Mucosa of rectum (tissue), 2 donors: Measurements from ENCODE around the gene TPRN.

Source experiments
- H3K27ac ChIP-seq, 2 donors: one replicate each; pipeline ENCODE4 v1.7.0; 2013; ENCODE audit warnings: inconsistent platforms in 2 of 2, low read depth in 2 of 2, low read length in 2 of 2
- H3K27me3 ChIP-seq, 2 donors: one replicate each; pipeline ENCODE4 v1.7.0; 2013; ENCODE audit warnings: low read length in 2 of 2; ENCODE audit not compliant: control insufficient read depth in 2 of 2, insufficient read depth in 2 of 2
- H3K36me3 ChIP-seq, 2 donors: one replicate each; pipeline ENCODE4 v1.7.0; 2013; ENCODE audit warnings: low read length in 2 of 2; ENCODE audit not compliant: control insufficient read depth in 2 of 2, insufficient read depth in 2 of 2
- H3K4me1 ChIP-seq, 2 donors: one replicate each; pipeline ENCODE4 v1.7.0; 2013; ENCODE audit warnings: low read length in 2 of 2, mild to moderate bottlenecking in 1 of 2; ENCODE audit not compliant: control insufficient read depth in 2 of 2, insufficient read depth in 2 of 2
- H3K4me3 ChIP-seq, 2 donors: one replicate each; pipeline ENCODE4 v1.7.0; 2013; ENCODE audit warnings: low read length in 2 of 2
- H3K9ac ChIP-seq, 2 donors: one replicate each; pipeline ENCODE4 v1.7.0; 2013; ENCODE audit warnings: low read length in 2 of 2, low read depth in 1 of 2, mild to moderate bottlenecking in 1 of 2
- H3K9me3 ChIP-seq, 2 donors: one replicate each; pipeline ENCODE4 v1.7.0; 2013; ENCODE audit warnings: low read length in 2 of 2; ENCODE audit not compliant: control insufficient read depth in 2 of 2
- donor health status: healthy.
- donor health status: Normal muscosa, but diverticular disease.

Gene TPRN

GRCh38 chr9:137163805-137164204 is 36.7 kb downstream of the TPRN start:
- no peaks in the 10 kb centered on the region for H3K36me3 ChIP-seq
- H3K9me3 ChIP-seq = no peaks in the 10 kb centered on the region
- H3K4me1 ChIP-seq = peaks cover 8 to 17% of the 10 kb centered on the region in 2 donors
- no peak overlapping the region for H3K27ac ChIP-seq
- H3K9ac ChIP-seq = no peak overlapping the region
- H3K27me3 ChIP-seq = peaks cover 31 to 42% of the 10 kb centered on the region in 2 donors
- H3K4me3 ChIP-seq = no peak overlapping the region

DNA sequence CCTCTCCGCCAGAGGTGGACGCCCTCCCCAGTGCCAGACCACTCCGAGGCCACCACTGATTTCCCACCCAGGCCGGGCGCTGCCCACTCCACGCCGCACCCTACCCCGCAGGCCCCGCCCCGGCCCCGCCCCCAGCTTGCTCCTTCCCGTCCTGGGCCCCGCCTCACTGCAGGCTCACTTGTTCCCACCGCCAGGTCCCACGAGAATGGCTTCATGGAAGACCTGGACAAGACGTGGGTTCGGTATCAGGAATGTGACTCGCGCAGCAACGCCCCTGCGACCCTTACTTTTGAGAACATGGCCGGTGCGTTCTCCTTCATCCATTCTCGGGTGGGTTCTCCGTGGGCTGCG is 37.2 kb downstream of the TPRN start:
- H3K9ac ChIP-seq = no peak overlapping the region
- H3K4me1 ChIP-seq = peaks cover 6 to 14% of the 10 kb centered on the region in 2 donors
- H3K27me3 ChIP-seq = peaks cover 33 to 44% of the 10 kb centered on the region in 2 donors
- no peak overlapping the region for H3K27ac ChIP-seq
- H3K4me3 ChIP-seq = peak overlapping the region in 1 of 2 donors; percentile 35
- H3K9me3 ChIP-seq = no peaks in the 10 kb centered on the region
- no peaks in the 10 kb centered on the region for H3K36me3 ChIP-seq

DNA sequence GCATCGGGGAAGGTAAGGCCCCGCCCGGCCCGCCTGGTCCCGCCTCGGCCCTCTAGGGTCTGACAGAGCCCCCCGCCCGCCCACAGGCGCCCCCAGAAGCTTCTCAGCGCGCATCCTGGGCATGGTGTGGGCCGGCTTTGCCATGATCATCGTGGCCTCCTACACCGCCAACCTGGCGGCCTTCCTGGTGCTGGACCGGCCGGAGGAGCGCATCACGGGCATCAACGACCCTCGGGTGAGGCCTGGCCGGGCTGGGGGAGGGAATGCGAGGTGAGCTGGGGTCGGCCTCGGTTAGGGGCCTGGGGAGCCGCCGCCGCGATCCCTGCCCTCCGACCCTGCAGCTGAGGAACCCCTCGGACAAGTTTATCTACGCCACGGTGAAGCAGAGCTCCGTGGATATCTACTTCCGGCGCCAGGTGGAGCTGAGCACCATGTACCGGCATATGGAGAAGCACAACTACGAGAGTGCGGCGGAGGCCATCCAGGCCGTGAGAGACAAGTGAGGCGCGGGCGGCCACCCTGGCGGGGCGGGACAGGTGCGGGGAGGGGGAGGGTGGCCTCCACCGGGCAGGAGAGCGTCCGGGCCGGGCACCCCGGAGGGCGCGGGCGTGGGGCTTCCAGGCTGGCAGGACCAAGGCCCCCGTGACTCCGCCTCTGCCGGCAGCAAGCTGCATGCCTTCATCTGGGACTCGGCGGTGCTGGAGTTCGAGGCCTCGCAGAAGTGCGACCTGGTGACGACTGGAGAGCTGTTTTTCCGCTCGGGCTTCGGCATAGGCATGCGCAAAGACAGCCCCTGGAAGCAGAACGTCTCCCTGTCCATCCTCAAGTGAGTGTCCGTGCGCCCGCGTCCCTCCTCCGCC is 37.8 kb downstream of the TPRN start:
- no peak overlapping the region for H3K27ac ChIP-seq
- H3K4me3 ChIP-seq = peak overlapping the region in 1 of 2 donors; percentile 35
- H3K9ac ChIP-seq = no peak overlapping the region
- peaks cover 2 to 10% of the 10 kb centered on the region in 2 donors for H3K4me1 ChIP-seq
- H3K9me3 ChIP-seq = no peaks in the 10 kb centered on the region
- H3K36me3 ChIP-seq = no peaks in the 10 kb centered on the region
- peaks cover 37 to 45% of the 10 kb centered on the region in 2 donors for H3K27me3 ChIP-seq

- Histone ChIP-seq H3K36me3 (no peaks in the 10 kb centered on the region), H3K4me3 (no peak overlapping the region), H3K27me3 (peaks cover 41 to 48% of the 10 kb centered on the region in 2 donors), H3K27ac (no peak overlapping the region), H3K9ac (no peak overlapping the region), H3K9me3 (no peaks in the 10 kb centered on the region), H3K4me1 (peaks cover 2 to 10% of the 10 kb centered on the region in 2 donors)
Measured at GRCh38 chr9:137161558-137162486, 38.7 kb downstream of the TPRN start.

GRCh38 chr9:137160716-137161557 is 39.6 kb downstream of the TPRN start:
- no peak overlapping the region for H3K27ac ChIP-seq
- H3K9me3 ChIP-seq = no peaks in the 10 kb centered on the region
- no peak overlapping the region for H3K9ac ChIP-seq
- H3K4me1 ChIP-seq = peaks cover 6 to 9% of the 10 kb centered on the region in 2 donors
- H3K36me3 ChIP-seq = no peaks in the 10 kb centered on the region
- H3K27me3 ChIP-seq = peaks cover 38 to 39% of the 10 kb centered on the region in 2 donors
- H3K4me3 ChIP-seq = no peak overlapping the region

DNA sequence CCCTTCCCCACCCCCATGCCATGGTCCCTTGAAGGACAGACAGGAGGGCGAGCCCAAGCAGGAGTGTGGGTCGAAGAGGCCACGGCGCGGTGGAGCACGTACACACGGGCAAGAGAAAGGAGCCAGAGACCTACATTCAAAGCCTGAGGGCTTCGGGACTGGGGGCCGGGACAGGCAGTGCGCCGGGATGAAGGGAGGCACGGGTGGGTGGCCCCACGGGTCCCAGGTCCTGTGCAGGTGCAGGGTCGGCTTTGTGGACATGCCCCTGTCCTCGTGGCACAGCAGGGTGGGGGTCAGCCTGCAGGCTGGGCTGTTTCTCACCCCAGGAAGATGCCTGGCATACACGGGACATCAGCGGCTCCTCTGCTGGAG is 40.5 kb downstream of the TPRN start:
- no peak overlapping the region for H3K4me3 ChIP-seq
- H3K9ac ChIP-seq = no peak overlapping the region
- no peaks in the 10 kb centered on the region for H3K9me3 ChIP-seq
- peaks cover 6 to 9% of the 10 kb centered on the region in 2 donors for H3K4me1 ChIP-seq
- H3K36me3 ChIP-seq = no peaks in the 10 kb centered on the region
- H3K27ac ChIP-seq = no peak overlapping the region
- H3K27me3 ChIP-seq = peaks cover 40 to 44% of the 10 kb centered on the region in 2 donors

DNA sequence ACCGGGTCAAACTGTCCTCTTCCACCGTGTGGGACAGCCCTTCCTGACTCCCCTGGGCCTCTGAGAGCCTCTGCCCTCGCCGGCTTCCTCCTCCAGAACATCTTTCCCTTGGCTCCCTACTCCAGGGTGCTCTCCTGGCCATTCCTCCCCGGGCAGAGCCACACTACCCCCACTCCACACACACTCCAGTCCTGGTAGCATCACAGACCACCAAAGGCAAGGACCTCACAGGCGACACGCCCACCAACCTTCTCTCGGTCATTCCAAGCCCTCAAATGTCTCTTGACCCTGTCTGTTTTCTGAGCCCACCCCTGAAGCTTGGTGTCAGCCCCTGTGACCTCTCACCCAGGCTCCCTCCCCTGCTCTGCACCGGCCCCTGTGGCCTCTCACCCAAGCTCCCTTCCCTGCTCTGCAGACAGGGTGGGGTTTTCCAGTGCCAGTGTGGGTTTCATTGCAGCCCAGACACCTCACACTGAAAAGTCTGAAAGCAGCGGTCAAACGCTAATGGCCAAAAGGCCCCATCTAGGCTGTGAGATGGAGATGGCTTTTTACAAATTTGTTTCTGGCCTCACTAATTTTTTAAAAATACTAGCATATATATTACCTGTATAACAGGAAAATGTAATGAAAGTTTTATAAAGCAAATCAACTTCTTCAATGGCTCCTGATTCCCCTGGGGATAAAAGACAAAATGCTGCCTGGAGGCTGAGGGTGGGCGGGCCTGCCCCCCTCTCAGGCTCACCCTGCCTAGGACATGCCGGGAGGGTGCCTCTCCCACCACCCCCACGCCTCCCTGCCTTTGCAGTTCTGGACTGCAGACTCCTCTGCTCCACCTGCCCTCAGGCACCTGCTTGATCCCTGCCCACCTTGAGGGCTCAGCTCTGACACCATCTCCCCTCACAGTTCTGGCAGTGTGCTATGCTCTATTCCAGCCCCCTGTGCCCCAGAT is 41.2 kb downstream of the TPRN start:
- Histone ChIP-seq H3K4me3 (no peak overlapping the region), H3K27ac (no peak overlapping the region), H3K9me3 (no peaks in the 10 kb centered on the region), H3K9ac (no peak overlapping the region), H3K27me3 (peaks cover 40 to 45% of the 10 kb centered on the region in 2 donors), H3K36me3 (no peaks in the 10 kb centered on the region), H3K4me1 (peaks cover 6 to 9% of the 10 kb centered on the region in 2 donors)

DNA sequence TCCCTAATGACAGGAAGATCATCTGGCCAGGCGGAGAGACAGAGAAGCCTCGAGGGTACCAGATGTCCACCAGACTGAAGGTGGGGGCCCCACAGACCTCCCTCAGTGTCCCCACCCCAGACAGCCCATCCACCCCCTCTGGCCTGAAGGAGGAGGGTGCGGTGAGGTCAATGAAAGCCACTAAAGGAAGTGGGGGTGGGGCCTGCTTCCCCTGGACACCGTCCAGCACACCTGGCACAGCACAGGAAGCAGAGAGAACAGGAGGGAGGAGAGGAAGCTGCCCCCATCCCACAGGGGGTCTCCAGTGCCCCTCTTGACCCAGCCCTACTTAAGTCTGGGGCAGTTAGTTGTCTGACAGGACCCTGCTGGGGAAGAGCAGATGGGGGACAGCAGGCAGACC is 41.9 kb downstream of the TPRN start:
- no peak overlapping the region for H3K4me3 ChIP-seq
- no peaks in the 10 kb centered on the region for H3K36me3 ChIP-seq
- no peaks in the 10 kb centered on the region for H3K9me3 ChIP-seq
- no peak overlapping the region for H3K9ac ChIP-seq
- H3K27me3 ChIP-seq = peaks cover 34 to 43% of the 10 kb centered on the region in 2 donors
- no peak overlapping the region for H3K27ac ChIP-seq
- peaks cover 6 to 9% of the 10 kb centered on the region in 2 donors for H3K4me1 ChIP-seq
